NB4 (cell line): ENCODE data around the gene ESR1.

Source experiments
- MYC ChIP-seq: IDR thresholded peaks from 2 replicates; pipeline ENCODE4 v1.6.1; 2011; ENCODE audit warnings: low read depth, low read length
- POLR2A ChIP-seq: IDR thresholded peaks from 2 replicates; pipeline ENCODE4 v1.6.1; 2011; ENCODE audit warnings: mild to moderate bottlenecking; ENCODE audit not compliant: insufficient read length; ENCODE audit errors: extremely low read depth
- TF ChIP-seq, protein P1 (sequence below): IDR thresholded peaks from one replicate; pipeline ENCODE4 v1.5.1; 2012; ENCODE audit warnings: low read depth, low read length
- TF ChIP-seq, protein P2 (sequence below): IDR thresholded peaks from 2 replicates; pipeline ENCODE4 v1.6.1; 2011; ENCODE audit warnings: low read depth, low read length

DNA sequence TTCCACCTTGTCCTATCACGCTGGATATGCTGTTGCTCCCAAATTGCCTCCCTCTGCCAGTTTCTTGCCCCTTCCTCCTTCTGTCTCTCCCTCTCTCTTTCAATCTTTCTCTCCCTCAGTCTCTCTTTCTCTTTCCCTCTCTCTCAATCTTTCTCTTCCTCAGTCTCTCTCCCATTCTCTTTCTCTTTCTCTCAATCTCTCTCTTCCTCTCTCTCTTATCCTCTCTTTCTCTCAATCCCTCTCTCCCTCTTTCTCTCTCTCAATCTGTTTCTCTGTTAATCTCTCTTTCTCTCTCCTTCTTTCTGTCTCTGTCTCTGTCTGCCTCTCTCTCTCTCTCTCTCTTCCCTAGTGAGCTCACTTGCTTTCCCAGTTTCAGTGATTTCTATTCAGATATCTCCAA is 245.8 kb downstream of the ESR1 start:
- TF ChIP-seq POLR2A (no peak), MYC (no peak)
- TF ChIP-seq, protein P1, sequence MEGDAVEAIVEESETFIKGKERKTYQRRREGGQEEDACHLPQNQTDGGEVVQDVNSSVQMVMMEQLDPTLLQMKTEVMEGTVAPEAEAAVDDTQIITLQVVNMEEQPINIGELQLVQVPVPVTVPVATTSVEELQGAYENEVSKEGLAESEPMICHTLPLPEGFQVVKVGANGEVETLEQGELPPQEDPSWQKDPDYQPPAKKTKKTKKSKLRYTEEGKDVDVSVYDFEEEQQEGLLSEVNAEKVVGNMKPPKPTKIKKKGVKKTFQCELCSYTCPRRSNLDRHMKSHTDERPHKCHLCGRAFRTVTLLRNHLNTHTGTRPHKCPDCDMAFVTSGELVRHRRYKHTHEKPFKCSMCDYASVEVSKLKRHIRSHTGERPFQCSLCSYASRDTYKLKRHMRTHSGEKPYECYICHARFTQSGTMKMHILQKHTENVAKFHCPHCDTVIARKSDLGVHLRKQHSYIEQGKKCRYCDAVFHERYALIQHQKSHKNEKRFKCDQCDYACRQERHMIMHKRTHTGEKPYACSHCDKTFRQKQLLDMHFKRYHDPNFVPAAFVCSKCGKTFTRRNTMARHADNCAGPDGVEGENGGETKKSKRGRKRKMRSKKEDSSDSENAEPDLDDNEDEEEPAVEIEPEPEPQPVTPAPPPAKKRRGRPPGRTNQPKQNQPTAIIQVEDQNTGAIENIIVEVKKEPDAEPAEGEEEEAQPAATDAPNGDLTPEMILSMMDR, result no peak
- TF ChIP-seq, protein P2, sequence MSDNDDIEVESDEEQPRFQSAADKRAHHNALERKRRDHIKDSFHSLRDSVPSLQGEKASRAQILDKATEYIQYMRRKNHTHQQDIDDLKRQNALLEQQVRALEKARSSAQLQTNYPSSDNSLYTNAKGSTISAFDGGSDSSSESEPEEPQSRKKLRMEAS, result no peak
